GM21723 (cell line): Measurements from ENCODE around the gene NSUN6.

Experiments
- ATAC-seq: cut with Tn5 transposase; IDR thresholded peaks from one replicate; pipeline ENCODE4 v1.9.1; 2021; ENCODE audit warnings: mild to moderate bottlenecking, moderate library complexity; ENCODE audit not compliant: unreplicated experiment

The NSUN6 gene

GRCh38 chr10:18563003-18563726, 88.2 kb downstream of the NSUN6 start:
- no peak for ATAC-seq

- no peak for ATAC-seq
These were observed 89.4 kb downstream of the NSUN6 start for GRCh38 chr10:18561861-18562551.

GRCh38 chr10:18557960-18558359, 93.4 kb downstream of the NSUN6 start:
- no peak for ATAC-seq

GRCh38 chr10:18556522-18557147, 94.8 kb downstream of the NSUN6 start:
- no peak for ATAC-seq

GRCh38 chr10:18554479-18554878, 96.9 kb downstream of the NSUN6 start:
- no peak for ATAC-seq

- no peak for ATAC-seq
These were observed 99.9 kb downstream of the NSUN6 start for GRCh38 chr10:18551473-18551872.

GRCh38 chr10:18549105-18549504, 102.3 kb downstream of the NSUN6 start:
- no peak for ATAC-seq

GRCh38 chr10:18545621-18546305, 105.6 kb downstream of the NSUN6 start:
- no peak for ATAC-seq

GRCh38 chr10:18542832-18543231, 108.6 kb downstream of the NSUN6 start:
- ATAC-seq, result no peak

- no peak for ATAC-seq
These were observed 111.2 kb downstream of the NSUN6 start for GRCh38 chr10:18540195-18540594.

GRCh38 chr10:18539335-18539734, 112.1 kb downstream of the NSUN6 start:
- ATAC-seq, result no peak

- ATAC-seq, result no peak
These were observed 117.5 kb downstream of the NSUN6 start for GRCh38 chr10:18533896-18534295.

- ATAC-seq, result no peak
These were observed 118.4 kb downstream of the NSUN6 start for GRCh38 chr10:18532881-18533535.

GRCh38 chr10:18528292-18528691, 123.1 kb downstream of the NSUN6 start:
- no peak for ATAC-seq

GRCh38 chr10:18527687-18528086, 123.7 kb downstream of the NSUN6 start:
- no peak for ATAC-seq

- no peak for ATAC-seq
These were observed 127.5 kb downstream of the NSUN6 start for GRCh38 chr10:18523858-18524257.

GRCh38 chr10:18523025-18523424, 128.4 kb downstream of the NSUN6 start:
- ATAC-seq, result no peak

GRCh38 chr10:18516851-18517250, 134.5 kb downstream of the NSUN6 start:
- ATAC-seq, result no peak

GRCh38 chr10:18514537-18514936, 136.8 kb downstream of the NSUN6 start:
- ATAC-seq, result no peak

- ATAC-seq, result no peak
These were observed 142.8 kb downstream of the NSUN6 start for GRCh38 chr10:18508587-18508986.
